ENCODE results near the gene ZBTB11.
"Not testable (repeated sequence)": the region's sequence is repeated elsewhere in the genome, so short reads cannot be mapped to it uniquely, and the experiment has no call there.

Gene ZBTB11

DNA sequence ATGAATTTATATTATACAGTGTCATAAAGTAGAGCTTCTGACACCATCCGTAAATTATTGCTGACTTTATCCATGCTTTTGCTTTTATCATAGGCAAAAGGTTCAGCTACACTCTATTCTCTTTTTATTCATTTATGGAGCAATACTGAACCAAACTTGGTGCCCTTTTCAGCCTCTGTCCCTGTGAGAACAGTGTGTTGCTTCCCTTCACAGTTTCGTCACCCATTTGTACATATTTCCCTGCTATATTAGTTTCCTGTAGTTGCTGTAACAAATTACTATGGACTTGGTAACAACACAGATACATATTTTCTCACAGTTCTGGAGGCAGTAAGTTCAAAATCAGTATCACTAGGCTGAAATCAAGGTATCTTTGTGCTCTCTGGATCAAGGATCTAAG, 12.4 kb upstream of the ZBTB11 start:
- no peak for DNase-seq

DNA sequence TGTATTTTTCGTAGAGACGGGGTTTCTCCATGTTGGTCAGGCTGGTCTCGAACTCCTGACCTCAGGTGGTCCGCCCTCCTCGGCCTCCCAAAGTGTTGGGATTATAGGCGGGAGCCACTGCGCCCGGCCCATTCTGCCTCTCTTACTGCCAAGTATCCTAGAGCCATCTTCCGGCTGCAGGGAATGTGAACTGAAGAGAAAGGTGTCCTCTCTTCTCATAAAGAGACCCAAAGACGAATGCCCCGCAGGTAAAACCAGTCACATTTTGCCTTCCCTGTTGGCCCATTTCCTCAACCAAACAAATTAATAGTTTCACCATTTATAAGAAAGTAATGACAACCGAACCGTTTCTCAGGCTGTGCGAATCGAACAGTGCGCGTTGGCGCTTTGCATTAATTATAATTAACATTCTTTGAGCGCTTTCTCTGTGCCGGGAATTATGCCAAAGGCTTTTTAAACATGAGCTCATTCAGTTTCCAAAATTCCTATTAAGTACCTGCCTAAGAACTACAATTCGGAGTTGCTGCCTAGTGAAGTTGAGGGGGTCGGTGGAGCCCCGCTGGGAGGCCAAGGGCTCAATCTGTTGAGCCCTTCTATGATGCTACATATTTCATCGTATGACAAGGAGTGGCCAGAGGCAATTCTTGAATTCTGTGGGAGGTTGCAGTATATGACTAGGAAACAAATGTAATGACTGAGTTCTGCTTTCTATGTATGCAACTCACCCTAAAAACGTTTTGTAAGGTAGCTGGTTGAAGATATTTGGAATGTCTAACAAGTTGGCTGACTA, 10.4 kb upstream of the ZBTB11 start:
- no peak for DNase-seq

DNA sequence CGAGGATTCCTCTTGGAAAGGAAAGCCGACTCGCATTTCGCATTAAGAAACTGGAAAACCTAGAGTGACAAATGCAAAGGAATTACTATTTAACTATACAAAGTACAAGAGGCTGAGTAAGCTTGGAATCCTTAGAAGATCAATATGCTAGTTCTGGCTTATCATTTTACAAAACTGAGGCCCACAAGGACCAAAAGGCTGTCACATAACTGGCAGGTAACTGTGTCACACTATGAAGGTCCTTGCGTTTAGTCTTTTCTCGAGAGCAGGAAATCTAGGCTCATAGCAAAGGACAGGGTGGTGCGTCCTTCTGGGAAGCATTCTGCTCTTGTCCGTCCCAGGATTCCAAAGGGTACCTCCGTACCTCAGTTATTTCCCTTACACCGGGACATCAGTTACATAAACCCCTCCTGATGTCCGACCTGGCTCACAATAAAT, 9.0 kb upstream of the ZBTB11 start:
- no peak for DNase-seq

DNA sequence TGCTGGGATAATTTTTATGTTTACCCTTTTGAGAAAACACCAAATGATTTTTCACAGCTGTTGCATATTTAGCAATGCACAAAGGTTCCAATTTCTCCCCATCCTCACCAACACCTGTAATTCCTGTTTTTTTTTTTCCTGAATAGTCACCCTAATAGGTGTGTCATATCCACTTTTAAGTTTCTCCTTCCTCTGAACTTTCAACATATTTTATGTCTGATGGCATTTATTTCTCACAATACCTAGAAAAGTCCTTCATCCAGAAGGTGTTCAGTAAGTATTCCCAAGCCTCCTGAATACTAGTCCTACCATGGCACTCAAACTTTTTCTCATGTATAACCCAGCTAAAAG, 8.1 kb upstream of the ZBTB11 start:
- no peak for DNase-seq

DNA sequence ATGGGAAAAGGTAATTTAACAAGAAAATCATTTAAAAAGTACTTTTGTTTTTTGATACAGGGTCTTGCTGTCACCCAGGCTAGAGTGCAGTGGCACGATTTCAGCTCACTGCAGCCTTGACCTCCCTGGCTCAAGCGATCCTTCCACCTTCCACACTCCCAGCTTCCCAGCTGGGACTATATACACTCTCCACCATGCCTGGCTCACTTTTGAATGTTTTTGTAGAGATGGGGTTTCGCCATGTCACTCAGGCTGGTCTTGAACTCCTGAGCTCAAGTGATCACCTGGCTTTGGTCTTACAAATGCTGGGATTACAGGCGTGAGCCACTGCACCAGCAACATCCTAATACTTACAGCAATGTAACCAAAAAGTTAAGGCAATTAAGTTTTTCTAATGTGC, 3.5 kb upstream of the ZBTB11 start:
- no peak for DNase-seq

DNA sequence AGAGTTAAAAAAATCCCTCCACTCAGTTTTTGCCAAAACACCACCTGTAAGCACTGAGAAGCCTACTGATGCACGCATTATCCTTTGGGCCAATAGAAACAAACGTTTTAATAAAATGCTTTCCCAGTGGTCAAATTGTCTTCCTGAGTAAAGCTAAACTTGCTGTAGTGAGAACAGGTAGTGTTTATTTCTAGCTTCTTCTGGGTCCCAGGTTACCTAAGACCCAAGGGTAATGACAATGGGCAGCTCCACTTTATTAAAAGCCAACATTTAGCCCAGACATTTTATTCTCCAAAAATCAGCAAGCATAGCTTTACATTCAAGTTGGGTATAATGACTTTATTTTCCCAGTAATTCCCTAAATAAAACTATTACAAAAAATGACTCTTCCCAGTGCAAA, 1.9 kb upstream of the ZBTB11 start:
- DNase-seq = not testable (repeated sequence)

DNA sequence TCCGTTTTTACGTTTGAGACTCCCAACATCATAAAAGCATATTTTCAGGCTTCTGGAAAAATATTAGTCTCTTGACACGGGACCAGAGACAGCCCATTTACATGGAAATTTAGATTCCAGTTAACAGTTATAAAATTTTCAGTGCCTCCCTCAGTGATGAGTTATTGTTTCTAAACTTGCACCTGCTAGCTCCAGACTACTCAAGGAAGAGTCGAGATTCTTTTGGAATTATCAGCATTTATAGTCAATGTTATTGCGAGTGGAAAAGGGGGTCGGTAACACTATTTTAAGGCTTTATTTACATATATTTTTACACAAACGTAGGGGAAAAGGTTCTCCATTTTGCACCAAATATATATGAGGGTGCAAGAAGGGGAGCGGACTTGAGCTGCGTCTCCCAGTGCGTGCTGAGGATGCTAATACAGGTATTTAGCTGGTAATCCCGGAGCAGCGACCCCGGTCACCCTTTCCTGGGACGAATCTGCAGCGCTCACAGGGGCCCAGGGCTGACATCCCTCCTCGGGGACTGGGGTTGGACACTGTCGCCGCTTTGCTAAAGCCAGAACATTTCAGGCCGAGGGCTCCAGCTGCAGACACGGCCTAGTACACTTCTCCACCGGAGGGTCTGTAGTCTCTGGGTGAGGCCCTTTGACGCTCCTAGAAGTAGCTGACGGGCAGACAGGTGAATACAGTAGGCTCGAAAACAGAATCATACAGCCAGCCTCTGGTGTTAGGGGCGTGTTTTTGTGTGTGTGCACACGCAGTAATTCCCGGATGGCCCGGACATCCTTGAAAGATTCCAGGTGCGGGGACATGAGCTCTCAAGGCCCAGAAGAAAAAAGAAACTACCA, 729 bp upstream of the ZBTB11 start:
- no peak for DNase-seq

DNA sequence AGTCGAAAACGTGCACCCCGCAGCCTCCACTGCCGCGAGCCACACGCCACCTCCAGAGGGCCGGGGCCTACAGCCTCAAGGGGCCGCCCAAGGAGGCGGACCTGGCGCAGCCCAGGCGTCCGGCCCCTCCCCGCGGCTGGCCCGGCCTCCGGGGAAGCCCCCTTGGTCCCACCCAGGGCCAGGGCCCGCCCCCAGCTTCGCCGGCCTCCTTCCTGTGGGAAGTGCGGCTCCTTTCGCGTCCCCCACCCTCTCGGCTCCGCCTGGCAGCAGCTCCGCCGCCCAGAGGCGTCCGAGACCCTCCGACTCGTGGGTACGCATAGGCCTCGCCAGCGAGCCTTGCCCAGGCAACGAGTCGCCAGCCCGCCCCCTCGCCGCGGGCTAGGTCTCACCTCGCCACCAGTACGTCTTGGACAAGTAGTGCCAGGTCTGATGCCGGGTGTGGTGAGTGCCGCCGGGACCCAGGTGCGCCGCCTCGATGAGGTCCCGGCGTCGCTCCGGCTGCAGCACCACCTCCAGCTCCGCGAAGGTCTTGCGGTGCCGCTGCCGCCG, 642 bp downstream of the ZBTB11 start:
- no peak for DNase-seq

DNA sequence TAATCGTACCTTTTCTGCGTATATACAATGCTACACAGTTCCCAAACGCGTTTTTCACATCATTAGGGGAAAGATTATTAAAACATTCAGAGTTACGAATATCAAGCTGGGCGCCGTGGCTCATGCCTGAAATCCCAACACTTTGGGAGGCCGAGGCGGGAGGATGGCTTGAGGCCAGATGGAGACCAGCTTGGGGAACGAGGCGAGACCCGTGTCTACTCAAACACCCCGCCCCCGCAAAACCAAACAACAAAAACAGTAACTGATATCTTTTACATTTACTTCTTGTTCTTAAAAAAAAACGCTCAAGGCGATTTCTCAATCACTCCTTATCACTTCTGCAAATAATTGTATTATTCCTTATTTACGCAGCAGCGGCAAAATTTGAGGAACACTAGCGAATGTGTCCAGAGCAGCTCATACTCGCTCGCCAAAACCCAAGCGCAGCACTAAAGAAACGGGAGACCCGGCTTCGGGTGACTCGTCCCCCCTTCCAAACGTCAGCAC, 1.2 kb downstream of the ZBTB11 start:
- DNase-seq = no peak

DNA sequence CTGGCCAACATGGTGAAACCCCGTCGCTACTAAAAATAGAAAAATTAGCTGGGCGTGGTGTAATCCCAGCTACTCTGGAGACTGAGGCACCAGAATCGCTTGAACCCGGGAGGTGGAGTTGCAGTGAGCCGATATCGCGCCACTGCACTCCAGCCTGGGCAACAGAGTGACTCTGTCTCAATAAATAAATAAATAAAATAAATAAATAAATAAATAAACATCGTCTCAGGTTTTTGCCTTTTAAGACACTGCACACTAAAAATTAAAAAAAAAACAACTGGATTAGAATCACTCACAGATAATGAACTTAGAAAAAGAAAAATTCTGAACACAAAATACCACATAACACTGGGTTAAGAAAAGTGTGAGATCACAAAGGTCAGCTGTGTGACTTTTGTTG, 2.4 kb downstream of the ZBTB11 start:
- DNase-seq = no peak

DNA sequence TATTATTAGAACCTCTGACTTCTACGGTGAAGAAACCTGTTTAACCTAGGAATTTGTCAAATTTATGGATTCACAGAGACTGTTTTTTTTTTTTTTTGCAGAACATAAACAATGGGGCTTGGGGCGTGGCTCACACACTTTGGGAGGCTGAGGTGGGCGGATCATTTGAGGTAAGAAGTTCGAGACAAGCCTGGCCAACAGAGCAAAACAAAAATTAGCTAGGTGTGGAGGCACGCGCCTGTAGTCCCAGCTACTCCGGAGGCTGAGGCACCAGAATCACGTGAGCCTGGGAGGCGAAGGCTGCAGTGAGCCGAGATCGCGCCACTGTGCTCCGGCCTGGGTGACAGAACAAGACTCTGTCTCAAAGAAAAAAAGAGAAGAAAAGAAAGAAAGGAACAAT, 3.0 kb downstream of the ZBTB11 start:
- DNase-seq = no peak

DNA sequence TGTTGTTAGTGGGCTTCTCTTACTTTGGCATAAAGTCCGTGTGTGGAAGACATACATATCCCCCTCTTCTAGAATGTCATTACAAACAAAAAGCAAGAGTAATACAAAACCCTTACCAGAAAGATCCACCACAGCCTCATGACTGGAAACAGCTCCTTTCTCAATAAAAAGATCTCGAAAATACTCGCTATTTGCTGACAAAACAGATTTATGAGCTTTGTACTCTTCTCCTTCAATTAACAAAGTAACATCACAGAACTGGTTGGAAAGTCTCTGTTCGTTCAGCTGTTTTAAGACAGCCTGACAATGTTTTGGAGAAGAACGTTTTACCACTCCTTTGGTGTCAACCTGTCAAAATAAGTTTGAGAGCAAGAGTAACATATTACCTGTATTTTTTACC, 5.9 kb downstream of the ZBTB11 start:
- DNase-seq = no peak

DNA sequence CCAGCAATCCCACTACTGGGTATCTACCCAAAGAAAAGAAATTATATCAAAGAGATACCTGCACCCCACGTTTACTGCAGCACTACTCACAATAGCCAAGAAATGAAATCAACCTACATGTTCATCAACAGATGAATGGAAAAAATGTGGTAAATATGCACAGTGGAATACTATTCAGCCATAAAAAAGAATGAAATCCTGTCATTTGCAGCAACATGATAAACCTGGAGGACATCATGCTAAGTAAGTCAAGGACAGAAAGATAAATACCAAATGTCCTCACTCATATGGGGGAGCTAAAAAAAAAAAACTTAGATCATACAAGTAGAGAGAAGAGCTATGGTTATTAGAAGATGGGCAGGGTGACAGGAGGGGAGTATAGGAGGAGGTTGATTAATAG, 9.1 kb downstream of the ZBTB11 start:
- no peak for DNase-seq

DNA sequence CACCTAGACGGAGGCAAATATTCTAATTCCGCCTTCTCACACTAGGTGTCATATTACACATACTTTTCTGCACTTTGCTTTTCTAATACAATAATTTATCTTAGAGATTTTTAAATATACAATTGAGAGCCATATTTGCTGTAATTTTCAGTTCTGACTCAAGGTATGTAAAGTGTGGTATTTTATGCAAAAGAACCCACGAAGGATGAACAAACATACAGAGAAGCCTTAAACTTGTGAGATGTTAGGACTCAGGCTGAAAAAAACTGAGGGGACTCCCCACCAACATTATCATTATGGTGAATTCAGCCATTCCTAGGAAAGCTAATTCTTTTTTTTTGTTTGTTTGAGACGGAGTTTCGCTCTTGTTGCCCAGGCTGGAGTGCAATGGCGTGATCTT, 9.6 kb downstream of the ZBTB11 start:
- no peak for DNase-seq

DNA sequence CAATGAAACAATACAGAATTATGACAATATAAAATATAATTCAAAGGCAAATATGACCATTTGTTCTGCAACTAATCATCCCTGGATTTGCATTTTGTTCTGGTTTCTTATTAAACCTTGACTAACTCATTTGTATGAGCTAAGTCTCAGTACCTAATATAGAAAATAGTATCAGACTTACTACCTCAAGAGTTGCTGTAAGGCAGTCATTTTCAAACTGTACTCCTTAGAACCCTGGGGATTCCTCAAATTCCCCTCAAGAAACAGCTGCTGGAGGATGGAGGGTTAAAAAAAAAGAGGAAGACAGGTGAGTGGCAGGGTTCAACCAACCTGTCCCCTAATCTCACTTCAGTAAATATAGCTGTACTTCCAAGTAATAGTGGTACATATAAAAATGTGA, 11.1 kb downstream of the ZBTB11 start:
- DNase-seq = no peak

DNA sequence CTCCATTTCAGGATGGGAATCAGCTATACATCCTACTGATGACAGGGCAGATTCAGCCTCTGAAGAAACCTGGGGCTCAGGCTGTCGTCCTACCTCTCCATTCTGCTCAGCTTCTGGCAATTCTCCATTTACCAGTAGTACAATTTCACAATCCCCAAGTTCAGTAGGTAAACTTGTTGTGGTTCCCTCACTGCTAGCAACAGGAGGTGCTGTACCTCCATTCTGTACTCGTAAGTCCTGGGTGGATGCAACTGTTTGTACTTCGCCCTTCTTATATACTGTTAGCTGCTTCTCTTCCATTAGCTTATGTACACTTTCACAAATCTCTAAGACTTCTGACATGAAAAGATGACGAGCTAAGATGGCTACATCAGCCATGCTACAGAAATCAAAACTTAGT, 11.6 kb downstream of the ZBTB11 start:
- no peak for DNase-seq

DNA sequence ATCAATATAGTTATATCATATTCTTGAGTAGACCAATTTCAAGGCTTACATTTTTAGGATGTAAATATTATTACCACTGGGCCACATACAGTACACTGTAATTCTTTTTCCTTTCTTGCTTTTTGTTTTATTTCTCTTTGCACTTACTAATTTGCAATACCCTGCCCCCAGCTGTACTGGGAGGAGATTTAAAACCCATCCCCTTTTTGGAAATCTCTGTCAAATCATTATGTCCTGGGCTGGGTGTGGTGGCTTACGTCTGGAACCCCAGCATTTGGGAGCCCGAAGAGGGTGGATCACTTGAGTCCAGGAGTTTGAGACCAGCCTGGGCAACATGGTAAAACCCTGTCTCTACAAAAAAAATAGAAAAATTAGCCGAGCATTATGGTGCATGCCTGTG, 16.2 kb downstream of the ZBTB11 start:
- DNase-seq = no peak

DNA sequence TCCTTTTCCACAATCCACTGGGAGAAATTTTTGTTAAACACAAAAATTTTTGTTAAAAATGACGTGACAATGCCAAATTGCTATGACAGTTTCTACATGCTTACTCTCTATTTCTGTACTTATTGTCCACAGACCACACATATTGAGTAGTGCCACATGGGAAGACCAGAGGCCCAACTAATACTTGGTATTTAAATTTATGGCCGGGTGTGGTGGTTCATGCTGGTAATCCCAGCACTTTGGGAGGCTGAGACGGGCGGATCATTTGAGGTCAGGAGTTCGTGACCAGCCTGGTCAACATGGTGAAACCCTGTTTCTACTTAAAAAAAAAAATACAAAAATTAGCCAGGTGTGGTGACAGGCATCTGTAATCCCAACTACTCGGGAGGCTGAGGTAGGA, 20.3 kb downstream of the ZBTB11 start:
- DNase-seq = no peak

DNA sequence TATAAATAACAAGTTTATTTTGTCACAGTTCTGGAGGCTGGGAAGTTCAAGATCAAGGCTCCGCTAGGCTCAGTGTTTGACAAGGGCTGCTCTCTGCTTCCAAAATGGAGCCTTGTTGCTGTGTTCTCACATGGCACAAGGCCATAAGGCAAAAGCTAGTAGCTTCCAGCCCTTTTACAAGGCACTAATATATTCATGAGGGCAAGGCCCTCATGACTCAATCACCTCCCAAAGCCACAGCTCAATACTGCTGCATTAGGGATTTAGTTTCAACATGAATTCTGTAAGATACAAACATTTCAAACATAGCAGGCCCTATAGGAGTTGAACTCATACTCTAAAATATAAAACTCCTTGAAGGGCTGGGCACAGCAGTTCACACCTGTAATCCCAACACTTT, 30.2 kb downstream of the ZBTB11 start:
- no peak for DNase-seq

DNA sequence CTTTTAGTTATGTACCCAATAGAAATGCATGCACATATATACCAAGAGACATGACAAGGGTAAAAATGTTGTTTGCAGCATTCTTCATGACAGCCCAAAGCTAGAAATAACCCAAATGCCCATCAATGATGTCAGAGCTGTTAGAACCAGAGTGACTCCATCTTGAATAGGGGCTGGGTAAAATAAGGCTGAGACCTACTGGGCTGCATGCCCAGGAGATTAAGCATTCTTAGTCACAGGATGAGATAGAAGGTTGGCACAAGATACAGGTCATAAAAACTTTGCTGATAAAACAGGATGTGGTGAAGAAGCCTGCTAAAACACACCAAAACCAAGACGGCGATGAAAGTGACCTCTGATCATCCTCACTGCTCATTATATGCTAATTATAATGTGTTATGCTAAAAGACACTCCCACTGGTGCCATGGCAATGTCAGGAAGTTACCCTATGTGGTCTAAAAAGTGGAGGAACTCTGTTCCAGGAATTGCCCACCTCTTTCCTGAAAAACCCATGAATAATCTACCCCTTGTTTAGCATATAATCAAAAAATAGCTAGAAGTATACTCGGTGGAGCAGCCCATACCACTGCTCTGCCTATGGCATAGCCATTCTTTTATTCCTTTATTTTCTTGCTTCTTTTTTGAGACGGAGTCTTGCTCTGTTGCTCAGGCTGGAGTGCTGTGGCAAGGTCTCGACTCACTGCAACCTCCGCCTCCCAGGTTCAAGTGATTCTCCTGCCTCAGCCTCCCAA, 32.9 kb downstream of the ZBTB11 start:
- DNase-seq = no peak

DNA sequence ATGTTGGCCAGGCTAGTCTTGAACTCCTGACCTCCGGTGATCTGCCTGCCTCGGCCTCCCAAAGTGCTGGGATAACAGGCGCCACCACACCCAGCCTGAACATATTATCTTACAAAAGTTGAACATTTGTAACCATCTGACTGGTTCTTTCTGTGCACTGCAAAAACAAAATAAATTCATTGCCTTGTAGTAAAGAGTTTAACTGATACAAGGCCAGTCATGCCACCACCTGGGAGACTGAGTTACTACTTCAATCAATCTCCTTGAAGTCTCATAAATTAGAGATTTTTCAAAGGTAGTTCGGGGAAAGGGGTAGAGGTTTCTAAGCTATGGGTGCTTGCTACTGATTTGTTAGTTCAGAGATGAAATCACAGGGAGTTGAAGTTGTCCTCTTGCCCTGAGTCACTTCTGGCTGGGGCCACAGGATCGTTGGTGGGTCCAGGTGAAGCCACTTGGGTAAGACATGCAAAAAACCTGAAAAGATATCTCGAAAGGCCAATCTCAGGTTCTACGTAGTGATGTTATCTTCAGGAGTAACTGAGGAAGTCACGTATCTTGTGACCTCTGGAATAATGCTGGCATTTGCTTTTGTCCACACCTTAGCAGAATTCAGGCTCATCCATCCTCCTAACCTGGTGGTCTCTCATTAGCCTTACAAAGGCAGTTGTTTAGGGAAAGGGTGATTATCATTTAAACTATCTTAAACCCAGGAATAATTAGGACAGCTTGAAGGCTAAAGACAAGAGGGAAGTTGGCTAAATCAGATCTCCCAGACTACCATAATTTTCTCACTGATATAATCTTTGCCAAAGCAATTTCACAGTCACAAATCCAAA, 33.7 kb downstream of the ZBTB11 start:
- no peak for DNase-seq

DNA sequence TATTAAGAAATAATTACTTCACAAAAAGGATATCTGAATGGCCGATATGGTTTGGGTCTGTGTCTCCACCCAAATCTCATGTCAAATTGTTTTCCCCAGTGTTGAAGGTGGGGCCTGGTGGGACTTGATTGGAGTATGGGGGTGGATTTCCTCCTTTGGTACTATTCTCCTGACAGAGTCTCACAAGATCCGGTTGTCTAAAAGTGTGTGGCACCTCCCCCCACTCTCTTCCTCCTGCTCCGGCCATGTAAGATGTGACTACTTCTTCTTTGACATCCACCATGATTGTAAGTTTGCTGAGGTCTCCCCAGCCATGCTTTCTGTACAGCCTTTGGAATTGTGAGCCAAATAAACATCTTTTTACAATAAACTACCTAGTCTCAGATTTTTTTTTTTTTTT, 34.5 kb downstream of the ZBTB11 start:
- no peak for DNase-seq
